GM13977 (cell line): ENCODE measurements around the gene DNAH2.
"Not testable (repeated sequence)": the region's sequence is repeated elsewhere in the genome, so short reads cannot be mapped to it uniquely, and the experiment has no call there.

Experiments used
- DNase-seq: peaks from one replicate; pipeline ENCODE4 v3.0.0; 2012; ENCODE audit warnings: low spot score
- CTCF ChIP-seq: IDR thresholded peaks from 2 replicates; pipeline ENCODE4 v1.5.1; 2012; ENCODE audit warnings: mild to moderate bottlenecking, control low read depth; ENCODE audit not compliant: insufficient read depth; ENCODE audit errors: extremely low read depth, missing control alignments
- in situ Hi-C: fragments of 300-500 bp; cut with MboI; formaldehyde crosslinking; loops from one replicate; pipeline ENCODE4 v1.12.0; 2022; ENCODE audit warnings: low sequenced_read_pairs, low pct_unique_long_range_greater_than_20kb, mixed read lengths, inconsistent platforms; ENCODE audit not compliant: unreplicated experiment

The DNAH2 gene

GRCh38 chr17:7862692-7863437 lies 145.3 kb downstream of the DNAH2 start:
- peak; percentile 76 for TF ChIP-seq CTCF
- no peak for DNase-seq
- in situ Hi-C loops = no loop called here

GRCh38 chr17:7864384-7864783 lies 146.8 kb downstream of the DNAH2 start:
- in situ Hi-C loops = not testable (repeated sequence)

GRCh38 chr17:7864995-7865650 lies 147.6 kb downstream of the DNAH2 start:
- no peak for DNase-seq
- no peak for TF ChIP-seq CTCF
- in situ Hi-C loops = no loop called here

More at GRCh38 chr17:7864384-7864783, 146.8 kb downstream of the DNAH2 start:
- DNase-seq = not testable (repeated sequence)

- in situ Hi-C loops = no loop called here
- no peak for DNase-seq
- no peak for TF ChIP-seq CTCF
Observed at GRCh38 chr17:7867881-7868329, 150.4 kb downstream of the DNAH2 start.

GRCh38 chr17:7873051-7873450 lies 155.5 kb downstream of the DNAH2 start:
- in situ Hi-C loops = no loop called here
- DNase-seq = no peak
- TF ChIP-seq CTCF = no peak

GRCh38 chr17:7875804-7876370 lies 158.3 kb downstream of the DNAH2 start:
- DNase-seq = no peak
- TF ChIP-seq CTCF = no peak
- in situ Hi-C loops = no loop called here

- no peak for TF ChIP-seq CTCF
- in situ Hi-C loops = no loop called here
- DNase-seq = no peak
Observed at GRCh38 chr17:7878234-7878633, 160.7 kb downstream of the DNAH2 start.
